SU-DHL-6 (cell line): ENCODE measurements around the gene YARS1.

Experiments used
- EZH2phosphoT487 ChIP-seq: fragments of 200-600 bp; sonication (generic), shearing (Covaris generic); conservative IDR thresholded peaks from 2 replicates; pipeline ENCODE4 v1.6.1; 2018; ENCODE audit warnings: mild to moderate bottlenecking, antibody characterized with exemption, low read length, moderate library complexity, mixed read lengths
- TF ChIP-seq, protein P1 (sequence below): fragments of 200-600 bp; sonication (generic); IDR thresholded peaks from one replicate; pipeline ENCODE4 v1.5.1; 2017; ENCODE audit warnings: antibody characterized with exemption, mild to moderate bottlenecking, low read length, moderate library complexity; ENCODE audit not compliant: insufficient read depth, poor library complexity, severe bottlenecking

DNA sequence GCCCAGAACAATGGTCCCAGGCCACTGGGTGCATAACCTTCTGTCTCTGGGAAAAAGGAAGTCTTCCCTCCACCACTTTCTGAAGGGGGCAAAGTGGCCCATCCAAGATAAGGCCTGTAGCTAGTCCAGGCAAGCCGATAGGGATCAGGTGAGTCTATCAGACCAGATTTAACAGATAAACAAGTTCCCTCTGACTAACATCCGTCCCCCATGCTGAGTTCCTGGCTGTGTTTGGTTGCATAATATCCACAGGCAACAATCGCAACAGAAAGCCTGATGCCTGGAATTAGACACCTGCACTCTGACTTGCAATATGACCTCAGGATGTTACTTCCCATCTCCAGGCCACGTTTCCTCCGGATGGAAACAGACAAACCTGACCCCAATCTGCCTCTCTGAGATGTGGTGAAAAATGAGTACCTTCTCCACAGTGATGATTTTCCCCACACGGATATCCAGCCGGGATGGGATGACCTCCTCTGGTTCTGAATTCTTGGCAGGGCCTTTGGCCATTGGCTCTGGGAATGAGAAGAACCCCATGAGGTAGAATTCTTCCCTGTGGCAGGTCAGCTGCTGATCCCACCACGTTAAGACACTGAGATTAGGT is 36.4 kb downstream of the YARS1 start:
- TF ChIP-seq EZH2phosphoT487 = no peak
- TF ChIP-seq, protein P1, sequence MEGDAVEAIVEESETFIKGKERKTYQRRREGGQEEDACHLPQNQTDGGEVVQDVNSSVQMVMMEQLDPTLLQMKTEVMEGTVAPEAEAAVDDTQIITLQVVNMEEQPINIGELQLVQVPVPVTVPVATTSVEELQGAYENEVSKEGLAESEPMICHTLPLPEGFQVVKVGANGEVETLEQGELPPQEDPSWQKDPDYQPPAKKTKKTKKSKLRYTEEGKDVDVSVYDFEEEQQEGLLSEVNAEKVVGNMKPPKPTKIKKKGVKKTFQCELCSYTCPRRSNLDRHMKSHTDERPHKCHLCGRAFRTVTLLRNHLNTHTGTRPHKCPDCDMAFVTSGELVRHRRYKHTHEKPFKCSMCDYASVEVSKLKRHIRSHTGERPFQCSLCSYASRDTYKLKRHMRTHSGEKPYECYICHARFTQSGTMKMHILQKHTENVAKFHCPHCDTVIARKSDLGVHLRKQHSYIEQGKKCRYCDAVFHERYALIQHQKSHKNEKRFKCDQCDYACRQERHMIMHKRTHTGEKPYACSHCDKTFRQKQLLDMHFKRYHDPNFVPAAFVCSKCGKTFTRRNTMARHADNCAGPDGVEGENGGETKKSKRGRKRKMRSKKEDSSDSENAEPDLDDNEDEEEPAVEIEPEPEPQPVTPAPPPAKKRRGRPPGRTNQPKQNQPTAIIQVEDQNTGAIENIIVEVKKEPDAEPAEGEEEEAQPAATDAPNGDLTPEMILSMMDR = no peak
